Daoy (cell line): ENCODE data around the gene PCGF1. TPM values are rescaled to one million over a fixed set of nuclear protein-coding genes. Genes with fewer than 3 reads are reported as not detected.
"Not testable (repeated sequence)": the region's sequence is repeated elsewhere in the genome, so short reads cannot be mapped to it uniquely, and the experiment has no call there.

Experiments used
- DNase-seq: peaks from one replicate; pipeline ENCODE4 v3.0.0-alpha.2; 2015; ENCODE audit warnings: low read depth
- total RNA-seq: library from RNA; depleted of rRNA; stranded (reverse); fragments of >200 nt; shearing (Covaris generic); gene quantifications from 2 replicates; pipeline ENCODE4 v1.2.3, GENCODE V29; 2014

The PCGF1 gene
- total RNA-seq, 1 experiment from 2014 or later, result 42.1 TPM

GRCh38 chr2:74499267-74499939, 8.1 kb downstream of the PCGF1 start, which contains the start of gene LBX2:
Gene LBX2 (minus strand): TSS chr2:74499603. CDS start chr2:74499537, 66 bp downstream.
- DNase-seq, result peak; percentile 40

- DNase-seq, result peak; percentile 59
Observed at GRCh38 chr2:74498500-74499266, 8.8 kb downstream of the PCGF1 start.

GRCh38 chr2:74497777-74498499, 9.6 kb downstream of the PCGF1 start:
- no peak for DNase-seq

DNA sequence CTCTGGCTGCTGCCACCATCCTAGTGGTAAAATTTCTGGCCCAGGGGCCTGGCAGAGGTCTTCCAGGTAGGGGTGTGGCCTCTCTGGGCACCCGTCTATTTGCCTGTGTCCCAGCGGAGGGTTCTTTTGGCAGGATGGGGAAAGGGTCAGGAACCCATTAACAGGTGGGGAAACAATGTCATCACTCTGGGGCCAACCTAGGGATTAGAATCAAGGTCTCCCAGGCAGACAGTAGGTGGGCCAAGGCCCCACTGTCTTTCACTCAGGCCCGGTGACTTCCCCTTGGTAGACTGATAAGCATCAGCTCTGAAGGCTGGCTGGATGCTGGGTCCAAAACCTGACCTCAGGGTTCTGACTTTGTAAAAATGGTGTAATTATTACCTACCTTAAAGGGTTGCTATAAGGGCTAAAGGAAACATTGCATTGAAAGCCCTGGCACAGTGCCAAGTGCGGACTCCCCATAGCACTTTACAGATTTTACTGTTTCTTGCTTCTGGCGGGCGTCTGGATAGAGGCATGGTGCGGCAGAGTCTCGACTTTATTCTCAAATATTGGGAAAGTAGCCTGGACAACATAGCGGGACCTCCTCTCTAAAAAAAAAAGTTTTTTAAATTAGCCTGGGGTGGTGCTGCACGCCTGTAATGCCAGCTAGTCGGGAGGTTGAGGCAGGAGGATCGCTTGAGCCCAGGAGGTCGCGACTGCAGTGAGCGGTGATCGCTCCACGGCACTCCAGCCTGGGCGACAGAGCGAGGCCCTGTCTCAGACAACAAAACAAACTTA, 10.3 kb downstream of the PCGF1 start:
- no peak for DNase-seq

DNA sequence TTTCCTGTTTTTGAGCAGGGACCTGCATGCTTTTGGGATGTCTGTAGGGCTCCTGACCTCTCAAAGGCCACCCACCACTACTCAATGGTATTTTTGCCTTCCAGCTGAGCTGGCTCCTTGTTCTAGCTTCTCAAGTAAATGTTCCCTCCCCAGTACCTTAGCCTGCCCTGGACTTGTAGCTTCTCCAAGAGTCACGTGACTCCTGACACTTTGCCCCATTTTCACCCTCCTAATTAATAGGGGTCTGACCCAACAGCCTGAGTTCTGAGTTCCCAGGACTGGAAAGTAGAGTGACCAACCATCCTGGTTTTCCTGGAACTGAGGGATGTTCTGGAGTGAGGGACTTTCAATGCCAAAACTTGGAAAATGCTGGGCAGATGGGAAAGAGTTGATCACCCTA, 12.1 kb downstream of the PCGF1 start:
- no peak for DNase-seq

DNA sequence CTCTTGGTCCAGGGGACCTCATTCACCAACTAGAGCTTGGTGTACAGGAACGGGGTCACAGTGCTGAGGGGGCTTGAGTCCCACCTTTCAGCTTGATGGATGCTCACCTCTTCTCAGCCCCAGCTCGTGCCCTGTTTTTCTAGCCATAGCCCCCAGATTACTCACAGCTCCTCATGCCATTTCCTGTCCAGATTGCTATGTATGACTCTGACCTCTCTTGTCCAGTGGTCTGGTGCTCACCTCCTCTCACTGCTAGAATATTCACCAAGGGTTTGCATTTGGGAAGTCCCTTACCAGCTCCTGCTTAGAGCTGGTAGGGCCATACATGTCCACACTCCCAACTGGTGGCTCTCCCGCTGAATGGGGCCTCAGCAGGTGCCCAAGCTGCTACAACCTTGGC, 13.9 kb downstream of the PCGF1 start:
- no peak for DNase-seq

DNA sequence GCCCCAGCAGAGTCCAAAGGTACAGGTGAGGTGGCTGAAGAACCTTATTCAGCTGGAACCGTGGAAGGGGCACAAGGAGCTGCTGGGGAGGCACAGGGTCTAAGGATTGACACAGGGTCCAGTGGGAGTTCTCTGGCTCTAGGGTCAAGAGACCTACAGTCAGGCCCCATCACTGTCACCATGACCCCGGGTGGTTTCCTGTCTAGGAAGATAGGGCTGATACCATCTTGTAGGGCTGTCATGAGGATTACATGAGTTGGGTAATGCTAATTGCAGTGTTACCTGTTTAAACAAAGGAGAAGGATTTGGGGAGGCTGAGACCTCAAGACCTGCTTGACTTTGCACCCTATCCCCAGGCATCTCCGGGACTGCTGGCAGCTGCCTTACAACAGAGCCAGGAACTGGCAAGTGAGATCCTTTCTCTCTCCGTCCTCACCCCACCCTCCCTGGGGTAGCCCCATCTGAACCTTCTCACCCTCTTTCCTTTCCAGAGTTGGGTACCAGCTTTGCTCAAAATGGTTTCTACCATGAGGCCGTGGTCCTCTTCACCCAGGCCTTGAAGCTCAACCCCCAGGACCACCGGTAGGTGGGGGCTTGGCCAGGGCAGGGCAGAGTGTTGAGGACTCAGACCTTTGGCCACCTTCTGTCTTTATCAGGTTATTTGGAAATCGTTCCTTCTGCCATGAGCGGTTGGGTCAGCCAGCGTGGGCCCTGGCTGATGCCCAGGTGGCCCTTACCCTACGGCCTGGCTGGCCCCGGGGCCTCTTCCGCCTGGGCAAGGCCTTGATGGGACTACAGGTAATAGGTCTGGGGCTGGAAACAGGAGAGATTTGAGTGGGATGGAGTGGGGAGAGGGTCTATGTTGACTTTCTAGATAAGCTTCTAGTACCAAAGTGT, 15.6 kb downstream of the PCGF1 start:
- DNase-seq, result no peak

GRCh38 chr2:74489906-74490305, 17.6 kb downstream of the PCGF1 start:
- DNase-seq, result no peak

DNA sequence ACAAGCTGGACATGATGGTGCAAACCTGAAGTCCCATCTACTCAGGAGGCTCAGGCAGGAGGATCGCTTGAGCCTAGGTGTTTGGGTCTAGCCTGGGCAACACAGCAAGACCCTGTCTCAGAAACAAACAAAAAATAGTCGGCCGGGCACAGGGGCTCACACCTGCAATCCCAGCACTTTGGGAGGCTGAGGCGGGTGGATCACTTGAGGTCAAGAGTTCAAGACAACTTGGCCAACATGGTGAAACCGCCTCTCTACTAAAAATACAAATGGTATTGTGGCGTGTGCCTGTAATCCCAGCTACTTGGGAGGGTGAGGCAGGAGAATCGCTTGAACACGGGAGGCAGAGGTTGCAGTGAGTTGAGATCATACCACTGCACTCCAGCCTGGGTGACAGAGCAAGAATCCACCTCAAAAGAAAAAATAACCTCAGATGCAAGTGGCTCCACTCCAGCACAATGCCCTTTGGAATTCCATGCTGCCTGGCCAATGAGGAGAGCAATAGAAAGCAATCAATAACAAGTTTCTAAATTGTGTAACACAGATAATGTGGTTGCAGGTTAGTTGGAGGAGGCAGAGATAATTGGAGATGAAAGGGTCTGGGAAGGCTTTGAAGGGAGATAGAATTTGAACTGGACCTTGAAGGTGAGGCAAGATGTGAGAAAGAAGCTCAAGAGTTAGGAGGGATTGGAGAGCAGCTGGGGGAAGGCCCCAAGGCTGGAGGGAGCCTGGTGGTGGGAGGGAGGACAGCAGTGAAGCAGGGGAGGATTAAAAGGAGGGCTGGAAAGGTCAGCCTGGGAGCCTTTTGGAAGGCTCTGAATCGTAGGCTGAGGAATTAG, 18.6 kb downstream of the PCGF1 start:
- no peak for DNase-seq

- DNase-seq, result no peak
Observed at GRCh38 chr2:74486141-74486540, 21.4 kb downstream of the PCGF1 start.

DNA sequence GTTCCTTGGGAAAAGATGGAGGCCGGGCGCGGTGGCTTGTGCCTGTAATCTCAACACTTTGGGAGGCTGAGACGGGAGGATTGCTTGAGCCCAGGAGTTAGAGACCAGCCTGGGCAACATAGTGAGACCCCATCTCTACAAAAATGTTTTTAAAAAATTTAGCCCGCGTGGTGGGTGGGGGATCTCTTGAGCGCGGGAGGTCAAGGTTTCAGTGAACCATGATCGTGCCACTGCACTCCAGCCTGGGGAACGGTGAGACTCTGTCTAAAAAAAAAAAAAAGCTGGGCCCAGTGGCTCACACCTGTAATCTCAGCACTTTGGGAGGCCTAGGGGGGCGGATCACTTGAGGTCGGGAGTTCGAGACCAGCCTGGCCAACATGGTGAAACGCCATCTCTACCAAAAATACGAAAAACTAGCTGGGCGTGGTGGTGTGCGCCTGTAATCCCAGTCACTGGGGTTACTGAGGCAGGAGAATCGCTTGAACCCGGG, 23.8 kb downstream of the PCGF1 start:
- not testable (repeated sequence) for DNase-seq

- DNase-seq, result peak; percentile 95
Observed at GRCh38 chr2:74482801-74483674, 24.5 kb downstream of the PCGF1 start, which contains the start of the genes CCDC142 and TTC31. Gene CCDC142 (minus strand): TSS chr2:74482998. CDS start chr2:74482837, 161 bp downstream. Gene TTC31 (plus strand): TSS chr2:74483081. CDS start chr2:74483096, 15 bp downstream.

DNA sequence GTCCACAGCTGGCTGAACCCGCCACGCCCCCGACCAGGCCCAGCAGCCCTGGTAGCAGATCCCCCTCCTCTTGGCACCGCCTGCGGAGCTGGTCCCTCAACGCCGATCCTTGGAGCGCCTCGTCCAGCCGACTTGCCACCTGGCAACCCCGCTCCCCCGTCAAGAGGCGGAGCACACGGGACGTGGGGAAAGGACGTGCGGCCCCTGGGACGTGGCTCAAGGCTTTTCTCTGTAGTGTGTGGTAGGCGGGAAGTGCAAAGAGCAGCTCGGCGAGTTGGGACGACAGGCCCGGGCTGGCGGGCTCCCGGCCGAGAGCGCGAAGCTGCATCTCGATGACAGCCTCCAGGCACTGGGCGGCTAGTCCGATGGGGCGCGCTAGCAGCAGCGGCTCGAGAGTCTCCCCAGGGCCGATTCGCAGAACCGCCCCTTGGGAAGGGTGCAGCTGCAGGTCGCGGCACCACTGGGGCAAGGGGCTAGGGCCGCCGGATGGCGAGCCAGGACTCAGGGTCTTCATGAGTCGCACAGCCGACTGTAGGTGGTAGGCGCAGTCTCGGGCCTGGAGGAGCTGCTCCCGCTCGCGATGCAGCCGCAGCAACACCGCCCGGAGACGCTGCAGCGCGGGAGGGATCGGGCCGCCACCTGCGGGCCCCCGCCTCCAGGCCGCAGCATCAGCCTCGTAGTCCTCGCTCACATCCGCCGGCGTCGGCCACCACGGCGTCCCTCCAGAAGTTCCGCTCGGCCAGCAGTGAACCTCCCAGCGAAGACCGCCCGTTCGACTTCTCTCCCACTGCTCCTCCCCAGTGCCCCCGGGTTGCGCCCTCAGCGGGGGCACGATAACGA, 25.3 kb downstream of the PCGF1 start:
- DNase-seq, result no peak

GRCh38 chr2:74481431-74481830, 26.1 kb downstream of the PCGF1 start:
- no peak for DNase-seq

GRCh38 chr2:74474899-74475298, 32.6 kb downstream of the PCGF1 start:
- no peak for DNase-seq

GRCh38 chr2:74474481-74474880, 33.0 kb downstream of the PCGF1 start:
- no peak for DNase-seq

DNA sequence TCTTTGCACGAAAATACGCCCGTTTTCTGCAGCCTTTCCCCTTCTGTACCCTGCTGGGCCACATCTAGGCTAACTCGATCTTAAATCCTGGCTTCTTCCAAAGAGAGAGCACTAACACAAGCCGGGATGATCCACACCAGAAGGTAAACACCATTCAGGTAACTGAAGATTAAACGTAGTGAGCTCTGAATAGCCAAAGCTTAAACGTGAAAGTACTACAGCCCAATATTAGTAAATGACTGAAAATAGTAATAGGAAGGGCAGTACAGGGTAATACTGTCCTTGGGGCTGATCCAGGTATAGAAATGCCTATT, 34.6 kb downstream of the PCGF1 start:
- no peak for DNase-seq
